HepG2 (cell line): Measurements from ENCODE around the gene IPPK. TPM values are rescaled to one million over a fixed set of nuclear protein-coding genes. Genes with fewer than 3 reads are reported as not detected.

ENCODE experiments used
- ATAC-seq: fragments of 200-7000 bp; cut with Tn5 transposase; 3 replicates; pipeline ENCODE4 v1.9.1; 2020; ENCODE audit warnings: mild to moderate bottlenecking, moderate library complexity
- BruUV-seq: library from RNA; stranded (reverse); fragments of 400-500 nt; replicated peaks from 2 replicates; lab custom pipeline; 2021; lab: Mats Ljungman, UMichigan
- CTCF ChIA-PET: fragments of 300-600 bp; formaldehyde crosslinking; extraction: SDS; loops from one replicate; lab custom pipeline; 2021; ENCODE audit warnings: low total read pairs, inconsistent platforms, low intra/inter-chr PET ratio; lab: Yijun Ruan, JAX
- POLR2A ChIA-PET: fragments of 350-600 bp; sonication (Branson Sonifier 250); formaldehyde crosslinking; loops from one replicate; lab custom pipeline; 2020; ENCODE audit warnings: antibody characterized with exemption, inconsistent platforms; lab: Yijun Ruan, JAX
- DNase-seq: peaks from one replicate; pipeline ENCODE4 v3.0.0-alpha.2; 2015; ENCODE audit warnings: low spot score
- FAIRE-seq: peaks from 3 replicates; lab custom pipeline; 2011; peaks lifted over from hg19 to GRCh38; lab: Jason Lieb, UNC
- H2AFZ ChIP-seq: one replicate; pipeline ENCODE4 v1.6.1; 2011; ENCODE audit warnings: low read length, inconsistent platforms
- H3K27ac ChIP-seq: fragments of 300-600 bp; 3 replicates; pipeline ENCODE4 v1.8.0; 2011; ENCODE audit warnings: mixed run types, mild to moderate bottlenecking, mixed read lengths, low read length, inconsistent platforms; ENCODE audit not compliant: insufficient read depth; ENCODE audit errors: extremely low read length
- H3K27me3 ChIP-seq, 2 experiments: fragments of 200-600 bp in 1 of 2; 2 replicates in 1 of 2; 3 replicates in 1 of 2; pipeline versions ENCODE4 v1.6.0 to v1.8.0; 2011; ENCODE audit warnings: low read length in 2 of 2, mild to moderate bottlenecking in 2 of 2, moderate library complexity in 2 of 2, inconsistent platforms in 1 of 2; ENCODE audit not compliant: insufficient read depth in 2 of 2, control insufficient read depth in 1 of 2
- H3K36me3 ChIP-seq, 2 experiments: fragments of 200-600 bp in 1 of 2; replicated peaks in 1 of 2; 2 replicates in 1 of 2; 3 replicates in 1 of 2; pipeline versions ENCODE4 v1.5.1 to v1.8.0; 2011; ENCODE audit warnings: low read length in 2 of 2, inconsistent platforms in 1 of 2; ENCODE audit not compliant: insufficient read depth in 2 of 2, control insufficient read depth in 1 of 2
- H3K4me1 ChIP-seq: 2 replicates; pipeline ENCODE4 v1.5.1; 2012; ENCODE audit warnings: low read length, inconsistent platforms; ENCODE audit not compliant: insufficient read depth
- H3K4me2 ChIP-seq: 2 replicates; pipeline ENCODE4 v1.6.0; 2011; ENCODE audit warnings: low read depth, low read length, inconsistent platforms
- H3K4me3 ChIP-seq, 3 experiments: fragments of 200-600 bp in 1 of 3; sonication (generic), shearing (Covaris generic) in 1 of 3; replicated peaks in 1 of 3; 2 replicates each; pipeline ENCODE4 v1.5.1; 2011 to 2016; ENCODE audit warnings: low read length in 3 of 3, inconsistent platforms in 2 of 3, low read depth in 2 of 3, mild to moderate bottlenecking in 2 of 3, control low read depth in 1 of 3, mixed read lengths in 1 of 3; ENCODE audit not compliant: insufficient read depth in 1 of 3
- H3K79me2 ChIP-seq: one replicate; pipeline ENCODE4 v1.6.1; 2011; ENCODE audit warnings: low read length, inconsistent platforms; ENCODE audit not compliant: insufficient read depth
- H3K9ac ChIP-seq: 2 replicates; pipeline ENCODE4 v1.6.0; 2011; ENCODE audit warnings: mild to moderate bottlenecking, low read depth, low read length, inconsistent platforms; ENCODE audit not compliant: insufficient read depth
- H3K9me3 ChIP-seq: 2 replicates; pipeline ENCODE4 v1.5.1; 2012; ENCODE audit warnings: mild to moderate bottlenecking, low read length
- H4K20me1 ChIP-seq: 2 replicates; pipeline ENCODE4 v1.6.0; 2011; ENCODE audit warnings: inconsistent platforms, mild to moderate bottlenecking, low read length, moderate library complexity; ENCODE audit not compliant: insufficient read depth
- DDIT3 ChIP-seq: sonication (generic); formaldehyde crosslinking; IDR thresholded peaks from 2 replicates; pipeline ENCODE4 v1.4.0; 2020; ENCODE audit warnings: mild to moderate bottlenecking, missing genetic modification reagents
- GZF1 ChIP-seq: sonication (generic); formaldehyde crosslinking; IDR thresholded peaks from 2 replicates; pipeline ENCODE4 v1.5.1; 2020; ENCODE audit warnings: mild to moderate bottlenecking, missing genetic modification reagents
- IRX3 ChIP-seq: sonication (generic); formaldehyde crosslinking; IDR thresholded peaks from 2 replicates; pipeline ENCODE4 v1.8.1; 2023; ENCODE audit warnings: mild to moderate bottlenecking, low read depth, missing genetic modification reagents, borderline replicate concordance
- MBD4 ChIP-seq: IDR thresholded peaks from 2 replicates; pipeline ENCODE4 v1.6.1; 2012; ENCODE audit warnings: low read length, inconsistent platforms, borderline replicate concordance
- MIER3 ChIP-seq: IDR thresholded peaks from 2 replicates; pipeline ENCODE4 v1.6.1; 2016; ENCODE audit warnings: missing compliant biosample characterization, borderline replicate concordance
- NFKBIZ ChIP-seq: IDR thresholded peaks from 2 replicates; pipeline ENCODE4 v1.6.1; 2018; ENCODE audit warnings: missing genetic modification reagents, missing compliant biosample characterization
- NR2F6 ChIP-seq, 2 experiments: IDR thresholded peaks; 2 replicates each; pipeline ENCODE4 v1.6.1; 2016; ENCODE audit warnings: antibody characterized with exemption in 1 of 2, mild to moderate bottlenecking in 1 of 2
- SOX13 ChIP-seq, 3 experiments: fragments of 450-650 bp in 1 of 3; sonication (generic) in 1 of 3; formaldehyde crosslinking in 1 of 3; IDR thresholded peaks in 2 of 3; conservative IDR thresholded peaks in 1 of 3; 2 replicates each; pipeline versions ENCODE4 v1.5.0 to v1.6.1; 2016 to 2020; ENCODE audit warnings: antibody characterized with exemption in 1 of 3, mild to moderate bottlenecking in 1 of 3, missing compliant biosample characterization in 1 of 3, missing genetic modification reagents in 1 of 3, moderate library complexity in 1 of 3
- TBX3 ChIP-seq: fragments of 450-650 bp; IDR thresholded peaks from 2 replicates; pipeline ENCODE4 v1.6.1; 2017; ENCODE audit warnings: antibody characterized with exemption, mild to moderate bottlenecking, inconsistent platforms, borderline replicate concordance
- ZBTB1 ChIP-seq: sonication (generic); formaldehyde crosslinking; IDR thresholded peaks from 2 replicates; pipeline ENCODE4 v1.4.0; 2020; ENCODE audit warnings: missing genetic modification reagents, borderline replicate concordance
- ZNF225 ChIP-seq: sonication (generic); formaldehyde crosslinking; IDR thresholded peaks from 2 replicates; pipeline ENCODE4 v1.4.0; 2020; ENCODE audit warnings: mild to moderate bottlenecking, missing genetic modification reagents
- ZNF274 ChIP-seq: sonication (generic); formaldehyde crosslinking; IDR thresholded peaks from 2 replicates; pipeline ENCODE4 v1.5.1; 2020; ENCODE audit warnings: mild to moderate bottlenecking, missing genetic modification reagents
- ZNF556 ChIP-seq: sonication (generic); formaldehyde crosslinking; IDR thresholded peaks from 2 replicates; pipeline ENCODE4 v1.4.0; 2020; ENCODE audit warnings: mild to moderate bottlenecking, missing genetic modification reagents, borderline replicate concordance
- WGBS: methylation state at CpG from one replicate; pipeline ENCODE4 v1.1.6; 2017; ENCODE audit warnings: low lambda C conversion rate; 5-methylcytosine and 5-hydroxymethylcytosine counted together
- in situ Hi-C: cut with HindIII; loops from 2 replicates; pipeline ENCODE4 v1.10.0; 2017; ENCODE audit warnings: low pct_unique_long_range_greater_than_20kb; ENCODE audit not compliant: extremely low pct_ligation_motif_present
- intact Hi-C: fragments of 100-400 bp; cut with micrococcal nuclease; formaldehyde crosslinking; loops from one replicate; pipeline ENCODE4 v1.10.0; 2022; ENCODE audit not compliant: unreplicated experiment
- polyA plus RNA-seq, 8 experiments: library from polyadenylated mRNA; depleted of rRNA in 3 of 8; stranded (reverse) in 7 of 8; unstranded in 1 of 8; fragments of >200 nt; fragmentation: Illumina TruSeq in 4 of 8; extraction: Trizol in 4 of 8; gene quantifications; 2 replicates each; pipeline versions ENCODE4 v1.2.1 to v1.2.3, GENCODE V29; 2011 to 2016; ENCODE audit warnings: low read depth in 4 of 8, missing spikeins in 1 of 8, mixed read lengths in 1 of 8; ENCODE audit not compliant: insufficient read depth in 1 of 8
- total RNA-seq, 5 experiments: library from RNA; depleted of rRNA; stranded (reverse); fragments of >200 nt; fragmentation: Illumina TruSeq; extraction: Trizol; gene quantifications; 2 replicates each; pipeline ENCODE4 v1.2.3, GENCODE V29; 2016; ENCODE audit warnings: low read depth in 1 of 5
- TF ChIP-seq, protein P1 (sequence below): sonication (generic); formaldehyde crosslinking; IDR thresholded peaks from 2 replicates; pipeline ENCODE4 v1.4.0; 2020; ENCODE audit warnings: mild to moderate bottlenecking, low read depth, missing genetic modification reagents
- TF ChIP-seq, protein P2 (sequence below): sonication (generic); formaldehyde crosslinking; IDR thresholded peaks from 2 replicates; pipeline ENCODE4 v1.5.0; 2020; ENCODE audit warnings: missing genetic modification reagents

The IPPK gene
- total and polyA plus RNA-seq, 2 of the 13 experiments (the other 11 are each of a cell fraction or from before 2014, with no cell fraction given): 9.9 to 14.1 TPM

DNA sequence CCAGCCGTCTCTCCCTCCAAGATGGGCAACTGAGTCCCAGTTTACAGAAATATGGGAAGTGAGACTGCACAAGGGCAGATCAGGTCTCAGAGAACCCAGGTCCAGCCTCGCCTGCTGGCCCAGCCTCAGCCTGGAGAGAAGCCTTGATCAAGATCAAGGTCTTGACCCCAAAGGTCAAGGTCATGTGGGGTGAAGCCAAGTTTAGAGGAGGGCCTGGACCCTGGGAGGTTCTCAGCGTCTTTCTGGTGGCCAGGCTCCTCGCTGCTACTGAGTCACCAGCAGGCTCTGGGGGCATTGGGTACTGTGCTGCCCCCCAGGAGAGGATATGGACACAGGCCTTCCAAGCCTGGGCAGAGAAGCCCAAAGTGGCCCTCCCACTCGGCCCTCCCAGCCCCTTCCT, 8.8 kb downstream of the IPPK start:
- 93% methylated on average over 3 of the region's 5 CpGs for WGBS
- Histone ChIP-seq H3K9ac (no peak overlapping the region), H2AFZ (no peak overlapping the region), H3K79me2 (peaks cover 32% of the 10 kb centered on the region), H3K4me2 (no peak overlapping the region), H3K27me3 (no peaks in the 10 kb centered on the region), H3K4me1 (peaks cover 16% of the 10 kb centered on the region), H3K36me3 (peaks cover 4 to 22% of the 10 kb centered on the region in 2 experiments; a peak in 4 of 5 replicates), H3K27ac (no peak overlapping the region), H4K20me1 (peaks cover 4% of the 10 kb centered on the region; the same call in 1 of the 2 replicates), H3K9me3 (no peaks in the 10 kb centered on the region), H3K4me3 (no peak overlapping the region)
- in situ Hi-C loops (no loop called here), intact Hi-C loops (no loop called here)
- ATAC-seq (no peak), DNase-seq (no peak), FAIRE-seq (no peak)
- TF ChIP-seq NR2F6 (IDR thresholded peaks at IDR 0.05) (0 out of 2 replicates have a peak, but pooled peaks have one; percentile 37), NR2F6 (CRISPR knock-in tag; IDR thresholded peaks at IDR 0.05) (no peak), SOX13 (IDR thresholded peaks at IDR 0.05) (no peak), SOX13 (CRISPR knock-in tag; conservative IDR thresholded peaks at IDR 0.05 in 1 of 2, IDR thresholded peaks at IDR 0.05 in 1 of 2) (no peak)
- no TSS peak for BruUV-seq
- ChIA-PET POLR2A (no interaction called here), CTCF (no interaction called here)

DNA sequence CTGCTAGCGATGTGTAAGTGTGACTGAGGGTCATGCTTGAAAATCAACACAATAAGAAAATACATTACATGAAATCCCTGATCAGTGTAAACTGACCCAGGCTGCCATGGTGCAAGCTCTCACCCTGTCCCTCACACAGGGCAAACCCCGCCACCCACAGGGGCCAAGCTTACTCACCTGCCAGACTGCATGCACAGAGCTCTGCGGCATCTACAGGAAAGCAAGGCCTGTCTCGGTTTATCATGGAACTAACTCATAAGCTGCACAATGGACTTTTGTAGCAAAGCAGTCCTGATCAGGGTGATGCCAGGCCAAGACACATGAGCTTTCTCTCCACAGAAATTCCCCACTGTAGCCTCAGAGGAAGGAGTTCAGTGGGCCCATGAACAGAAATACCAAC, 9.7 kb downstream of the IPPK start:
- no peak for TF ChIP-seq ZNF556
- TF ChIP-seq GZF1 (CRISPR knock-in tag): no peak
- TF ChIP-seq MBD4: no peak
- TF ChIP-seq, protein P1, sequence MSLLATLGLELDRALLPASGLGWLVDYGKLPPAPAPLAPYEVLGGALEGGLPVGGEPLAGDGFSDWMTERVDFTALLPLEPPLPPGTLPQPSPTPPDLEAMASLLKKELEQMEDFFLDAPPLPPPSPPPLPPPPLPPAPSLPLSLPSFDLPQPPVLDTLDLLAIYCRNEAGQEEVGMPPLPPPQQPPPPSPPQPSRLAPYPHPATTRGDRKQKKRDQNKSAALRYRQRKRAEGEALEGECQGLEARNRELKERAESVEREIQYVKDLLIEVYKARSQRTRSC (CRISPR knock-in tag): no peak
- no peak for TF ChIP-seq MIER3 (CRISPR knock-in tag)
- no peak for TF ChIP-seq NFKBIZ (CRISPR knock-in tag)
- no peak for TF ChIP-seq ZBTB1 (CRISPR knock-in tag)
- TF ChIP-seq DDIT3 (CRISPR knock-in tag): no peak
- no peak for TF ChIP-seq IRX3 (CRISPR knock-in tag)
- no peak for TF ChIP-seq ZNF225 (CRISPR knock-in tag)
- TF ChIP-seq, protein P2, sequence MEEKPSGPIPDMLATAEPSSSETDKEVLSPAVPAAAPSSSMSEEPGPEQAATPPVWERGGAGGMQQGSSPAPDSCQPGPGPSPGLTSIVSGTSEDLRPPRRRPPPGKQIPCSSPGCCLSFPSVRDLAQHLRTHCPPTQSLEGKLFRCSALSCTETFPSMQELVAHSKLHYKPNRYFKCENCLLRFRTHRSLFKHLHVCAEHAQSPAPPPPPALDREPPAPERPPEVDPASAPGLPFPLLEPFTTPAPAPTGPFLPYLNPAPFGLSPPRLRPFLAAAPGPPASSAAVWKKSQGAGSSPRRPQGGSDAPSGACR (CRISPR knock-in tag): no peak
- no peak for TF ChIP-seq ZNF274
- no peak for TF ChIP-seq TBX3
- Histone ChIP-seq H3K4me3 (no peak overlapping the region), H3K9ac (no peak overlapping the region), H3K27me3 (no peaks in the 10 kb centered on the region), H3K4me2 (no peak overlapping the region), H3K36me3 (peaks cover 4 to 25% of the 10 kb centered on the region in 2 experiments; a peak in 4 of 5 replicates), H4K20me1 (peaks cover 4% of the 10 kb centered on the region; the same call in 1 of the 2 replicates), H3K79me2 (peaks cover 27% of the 10 kb centered on the region), H2AFZ (no peak overlapping the region), H3K9me3 (no peaks in the 10 kb centered on the region), H3K4me1 (peaks cover 13% of the 10 kb centered on the region), H3K27ac (no peak overlapping the region)
- ChIA-PET CTCF (no interaction called here), POLR2A (no interaction called here)
- DNase-seq (no peak), FAIRE-seq (no peak), ATAC-seq (no peak)
- in situ Hi-C loops: no loop called here
- BruUV-seq: no TSS peak
- intact Hi-C loops: no loop called here
- 93% methylated on average over 1 of the region's 4 CpGs for WGBS
